HT-29 (cell line): ENCODE data around the gene UBE2C. TPM values are rescaled to one million over a fixed set of nuclear protein-coding genes. Genes with fewer than 3 reads are reported as not detected.
"Not testable (repeated sequence)": the region's sequence is repeated elsewhere in the genome, so short reads cannot be mapped to it uniquely, and the experiment has no call there.

Experiments used
- DNase-seq: peaks from one replicate; pipeline ENCODE4 v3.0.0-alpha.2; 2015; ENCODE audit warnings: low spot score
- total RNA-seq: library from RNA; depleted of rRNA; stranded (reverse); fragments of >200 nt; shearing (Covaris generic); gene quantifications from 2 replicates; pipeline ENCODE4 v1.2.3, GENCODE V29; 2014

UBE2C gene
- total RNA-seq, 1 experiment from 2014 or later, result 289 TPM

DNA sequence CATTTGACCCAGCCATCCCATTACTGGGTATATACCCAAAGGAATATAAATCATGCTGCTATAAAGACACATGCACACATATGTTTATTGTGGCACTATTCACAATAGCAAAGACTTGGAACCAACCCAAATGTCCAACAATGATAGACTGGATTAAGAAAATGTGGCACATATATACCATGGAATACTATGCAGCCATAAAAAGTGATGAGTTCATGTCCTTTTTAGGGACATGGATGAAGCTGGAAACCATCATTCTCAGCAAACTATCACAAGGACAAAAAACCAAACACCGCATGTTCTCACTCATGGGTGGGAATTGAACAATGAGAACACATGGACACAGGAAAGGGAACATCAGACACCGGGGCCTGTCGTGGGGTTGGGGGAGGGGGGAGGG, 14.5 kb upstream of the UBE2C start:
- not testable (repeated sequence) for DNase-seq

DNA sequence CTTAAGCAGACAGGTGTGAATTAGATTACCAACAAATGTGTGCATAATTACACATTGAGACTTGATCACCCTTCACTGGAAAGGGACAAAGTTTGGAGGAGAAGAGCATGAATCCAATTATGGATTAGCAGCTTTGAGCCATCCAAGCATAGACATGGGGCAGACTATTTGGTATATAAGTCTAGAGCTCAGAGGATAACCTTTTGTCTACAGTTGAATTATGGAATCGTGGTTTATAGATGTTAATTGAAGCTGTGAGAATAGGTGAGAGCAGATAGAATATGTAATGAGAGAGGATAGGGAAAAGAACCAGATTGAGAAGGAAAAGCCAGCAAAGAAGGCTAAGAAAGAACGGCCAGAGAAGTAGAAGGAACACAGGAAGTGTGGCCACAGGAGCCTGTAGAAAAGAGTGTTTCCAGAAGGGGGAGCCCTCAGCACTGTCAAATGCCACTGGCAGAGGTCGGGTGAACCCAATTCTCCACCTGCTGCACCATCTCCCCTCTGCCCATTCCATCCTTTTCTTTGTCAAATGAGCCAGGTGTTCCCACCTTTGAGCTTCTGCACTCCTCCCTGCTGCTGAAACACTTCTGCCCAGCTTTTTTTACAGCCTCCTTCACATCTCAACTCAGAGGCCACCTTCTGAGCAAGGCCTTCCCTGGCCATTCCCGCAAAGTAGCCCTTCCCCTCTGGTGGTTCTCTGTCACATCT, 13.4 kb upstream of the UBE2C start:
- DNase-seq, result peak; percentile 86

DNA sequence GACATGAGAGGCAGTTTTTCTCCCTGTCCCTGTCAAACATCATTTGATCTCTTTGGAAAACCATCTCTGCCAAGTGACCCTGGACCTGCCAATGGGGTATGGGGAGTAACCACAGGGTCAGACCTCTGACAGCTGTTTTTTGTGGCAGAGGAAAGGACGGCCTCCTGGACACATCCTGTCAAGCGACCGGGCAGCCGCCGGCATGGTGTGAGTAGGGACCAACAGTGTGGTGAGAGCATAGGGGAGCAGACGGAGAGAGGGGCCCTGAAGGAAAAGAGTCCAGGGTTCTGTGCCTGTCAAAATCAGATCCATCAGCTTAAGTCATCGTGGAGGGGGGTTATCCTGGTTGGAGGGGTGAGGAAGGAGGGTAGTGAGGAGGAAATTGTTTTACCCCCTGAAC, 10.6 kb upstream of the UBE2C start:
- no peak for DNase-seq

DNA sequence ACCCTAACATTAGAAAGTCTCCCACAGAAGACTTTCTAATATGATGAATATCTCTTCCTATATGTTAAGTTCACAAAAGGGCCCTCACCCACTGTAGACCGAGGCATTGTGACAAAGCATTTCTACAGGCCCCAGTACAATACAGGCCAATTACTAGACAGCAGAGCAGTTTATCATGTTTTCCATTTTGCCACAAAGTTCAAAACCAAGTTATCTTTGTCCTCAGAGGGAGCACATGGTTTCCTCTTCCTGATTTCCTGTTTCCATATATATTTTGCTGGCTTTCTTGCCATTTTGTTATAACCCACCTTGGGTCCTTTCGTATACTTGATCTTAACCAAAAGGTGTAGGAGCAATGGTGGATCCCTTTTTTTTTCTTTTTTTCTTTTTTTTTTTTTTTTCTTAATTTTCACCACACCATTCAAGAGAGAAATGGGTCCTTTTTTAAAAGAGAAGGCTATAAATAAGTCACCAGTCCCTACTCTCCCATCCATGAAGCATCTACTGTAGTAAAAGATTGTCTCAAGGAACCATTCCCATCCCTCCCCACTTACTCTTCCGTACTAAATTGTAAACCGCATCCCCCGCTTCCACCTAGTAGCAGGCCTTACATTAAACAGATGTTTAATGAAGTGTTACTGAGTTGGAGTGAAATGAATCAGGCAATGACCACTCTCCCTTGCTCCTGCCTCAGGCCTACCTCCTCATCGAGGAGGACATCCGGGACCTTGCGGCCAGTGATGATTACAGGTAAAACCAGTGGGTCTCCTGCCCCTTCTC, 2.1 kb upstream of the UBE2C start:
- DNase-seq, result no peak

DNA sequence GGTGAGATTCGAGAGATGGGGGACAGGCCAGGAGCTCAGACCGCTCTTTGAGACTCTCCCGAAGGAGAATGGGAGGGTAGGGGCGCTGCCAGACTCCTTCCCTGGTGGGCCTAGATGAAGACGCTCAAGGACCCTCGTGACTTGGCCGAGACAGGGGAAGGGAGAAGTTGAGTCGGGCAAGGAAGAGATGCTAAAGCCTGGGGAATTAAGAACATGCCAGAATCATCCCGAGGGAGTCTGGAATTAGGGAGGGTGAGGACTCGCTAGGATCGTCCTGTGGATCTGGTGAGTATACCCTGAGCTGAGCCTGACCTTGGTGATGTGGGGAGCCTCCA, 529 bp downstream of the UBE2C start:
- DNase-seq, result no peak

DNA sequence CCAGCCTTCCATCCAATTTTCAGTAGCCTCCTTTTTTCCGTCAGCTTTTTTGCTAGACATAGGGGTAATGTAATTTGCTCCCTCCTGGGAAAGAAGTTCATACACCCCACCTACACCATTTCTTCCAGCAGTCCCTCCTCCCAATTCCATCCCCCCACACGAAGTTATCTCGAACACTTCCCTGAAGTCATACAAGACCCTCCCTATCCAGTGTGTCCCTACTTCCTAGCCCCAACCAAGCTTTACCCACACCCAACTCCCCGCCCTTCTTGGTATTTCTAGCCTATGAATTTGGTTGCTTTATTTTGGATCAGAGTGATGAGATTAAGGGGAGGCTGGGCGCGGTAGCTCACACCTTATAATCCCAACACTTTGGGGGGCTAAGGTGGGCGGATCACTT, 1.0 kb downstream of the UBE2C start:
- no peak for DNase-seq

DNA sequence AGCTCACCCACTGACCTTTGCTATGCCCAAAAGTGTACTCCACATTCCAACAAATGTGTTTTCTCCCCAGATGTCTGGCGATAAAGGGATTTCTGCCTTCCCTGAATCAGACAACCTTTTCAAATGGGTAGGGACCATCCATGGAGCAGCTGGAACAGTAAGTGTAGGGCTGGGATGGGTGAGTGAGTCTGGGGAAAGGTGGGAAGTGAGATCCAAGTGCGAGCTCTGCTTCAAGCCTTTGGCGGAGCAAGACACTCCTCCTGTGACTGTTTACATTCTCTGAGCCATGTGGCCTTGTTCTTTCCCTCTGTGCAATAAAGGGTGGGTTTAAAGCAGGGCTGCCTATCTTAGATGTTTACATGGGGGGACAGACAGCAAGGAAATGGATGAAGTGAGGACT, 1.9 kb downstream of the UBE2C start:
- DNase-seq, result no peak

DNA sequence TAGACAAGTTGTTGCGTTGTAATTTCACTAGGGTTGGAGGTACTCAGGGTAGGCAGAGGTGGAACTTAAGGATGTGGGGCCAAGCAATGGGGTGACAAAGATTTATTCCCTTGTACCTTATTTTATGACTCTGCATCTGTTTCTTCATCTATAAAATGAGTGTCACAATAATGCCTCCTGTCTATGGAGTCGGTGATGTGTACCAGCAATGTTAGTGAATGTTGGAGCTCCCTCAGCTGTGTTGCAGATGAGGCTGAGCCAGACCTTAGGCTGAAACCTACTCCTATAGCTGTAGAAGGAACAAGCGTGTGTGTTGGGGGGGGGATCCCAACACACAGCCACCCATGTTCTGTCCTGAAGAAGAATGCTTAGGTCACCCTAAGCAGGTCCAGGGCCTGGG, 4.5 kb downstream of the UBE2C start:
- no peak for DNase-seq

DNA sequence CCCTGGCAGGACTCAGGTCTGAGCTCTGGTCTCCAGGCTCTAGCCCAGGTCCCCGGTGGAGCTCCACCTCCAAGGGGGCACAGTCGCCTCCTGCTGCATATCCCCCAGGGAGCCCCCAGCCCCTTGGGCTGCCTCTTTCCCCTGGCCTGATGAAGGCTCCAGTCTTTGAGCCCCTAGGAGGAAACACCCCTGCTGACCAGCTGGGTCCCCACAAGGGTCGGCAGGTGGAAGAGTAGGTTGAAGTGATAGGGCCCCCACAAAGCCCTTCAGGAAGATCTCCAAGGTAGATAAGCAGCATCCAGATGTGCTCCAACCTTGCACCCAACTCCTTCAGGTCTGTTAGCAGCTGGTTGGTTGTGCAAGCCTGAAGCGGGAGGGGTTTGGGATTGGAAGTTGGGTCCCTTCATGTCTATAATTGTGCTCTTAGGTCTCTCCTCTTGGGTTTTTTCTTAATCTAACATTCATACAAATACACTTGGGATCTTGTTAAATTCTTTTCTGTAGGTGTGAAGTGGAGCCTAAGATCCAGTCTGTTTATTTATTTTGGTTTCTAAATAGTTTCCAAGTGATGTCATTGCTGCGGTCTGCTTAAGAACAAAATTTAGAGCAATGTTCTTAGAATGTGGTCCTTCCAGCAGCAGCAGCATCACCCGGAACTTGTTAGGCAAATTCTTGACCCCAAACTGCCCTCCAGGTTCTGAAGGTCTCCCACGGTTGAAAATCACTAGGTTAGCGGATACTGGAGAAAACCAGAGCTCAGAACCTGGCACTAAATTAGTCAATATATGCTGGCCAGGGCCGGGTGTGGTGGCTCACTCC, 5.1 kb downstream of the UBE2C start:
- DNase-seq, result peak; percentile 37

DNA sequence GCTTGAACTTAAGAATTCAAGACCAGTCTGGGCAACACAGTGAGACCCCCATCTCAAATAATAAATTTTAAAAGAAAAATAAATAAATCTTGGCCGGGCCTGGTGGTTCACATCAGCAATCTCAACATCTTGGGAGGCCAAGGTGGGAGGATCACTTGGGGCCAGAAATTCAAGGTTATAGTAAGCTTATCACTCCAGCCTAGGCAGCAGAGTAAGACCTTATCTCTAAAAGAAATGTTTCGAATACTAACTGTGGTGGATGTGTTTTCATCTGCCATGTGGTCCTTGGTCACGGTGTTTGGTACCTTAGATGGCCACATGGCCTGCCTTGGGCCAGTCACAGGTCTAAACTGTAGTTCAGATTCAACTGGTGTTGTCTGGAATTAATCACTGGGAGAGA, 5.8 kb downstream of the UBE2C start:
- DNase-seq, result no peak

DNA sequence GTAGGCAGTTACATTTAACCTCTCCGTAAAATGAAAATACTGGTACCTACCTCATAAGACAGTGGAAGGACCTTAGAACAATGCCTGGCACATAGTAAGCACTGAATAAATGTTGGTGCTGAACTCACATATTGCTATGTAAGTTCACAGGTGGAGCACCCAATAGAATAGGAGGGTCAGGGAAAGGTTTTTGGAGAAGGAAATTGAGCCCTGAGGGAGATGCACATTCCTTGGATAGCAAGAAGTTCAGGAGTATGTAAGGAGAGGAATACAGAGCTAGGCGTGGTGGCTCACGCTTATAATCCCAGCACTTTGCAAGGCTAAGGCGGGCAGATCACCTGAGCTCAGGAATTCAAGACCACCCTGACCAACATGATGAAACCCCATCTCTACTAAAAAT, 7.0 kb downstream of the UBE2C start:
- DNase-seq, result no peak

DNA sequence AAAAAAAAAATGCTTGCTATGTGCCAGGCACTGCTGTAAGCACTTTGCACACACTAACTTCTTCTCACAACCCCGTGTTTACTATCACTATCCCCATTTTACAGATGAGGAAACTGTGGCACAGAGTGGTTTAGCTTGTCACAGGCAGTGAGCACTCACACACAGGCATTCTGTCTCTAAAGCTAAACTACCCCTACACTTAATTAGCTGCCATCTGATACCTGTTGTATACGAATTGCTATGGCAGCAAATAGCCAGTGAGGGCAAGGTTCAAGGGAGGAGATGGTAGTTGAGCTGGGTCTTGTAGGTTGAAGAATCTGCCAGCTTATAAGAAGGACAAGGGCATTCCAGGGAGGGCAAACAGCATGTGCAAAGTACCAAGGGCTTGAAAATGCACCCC, 9.5 kb downstream of the UBE2C start:
- DNase-seq, result peak; percentile 68

DNA sequence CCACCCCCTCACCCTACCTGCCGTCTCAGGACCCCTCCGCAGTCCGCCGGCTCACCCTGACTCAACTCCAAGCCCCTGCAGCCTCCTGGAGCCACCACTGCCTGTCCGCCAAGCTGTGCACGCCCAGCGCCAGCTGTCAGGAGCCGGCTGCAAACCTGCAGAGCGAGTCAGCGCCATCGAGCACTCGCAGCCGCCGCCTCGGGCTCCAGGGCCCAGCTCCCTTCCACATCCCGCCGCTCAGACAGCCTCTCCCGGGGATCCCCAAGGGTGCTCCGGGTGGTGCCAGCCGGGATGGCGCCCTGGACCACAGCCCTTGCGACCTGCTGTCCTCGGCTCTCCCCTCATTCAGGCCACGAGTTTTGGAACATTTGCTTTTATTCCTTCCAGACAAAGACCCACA, 10.4 kb downstream of the UBE2C start:
- peak; percentile 56 for DNase-seq

DNA sequence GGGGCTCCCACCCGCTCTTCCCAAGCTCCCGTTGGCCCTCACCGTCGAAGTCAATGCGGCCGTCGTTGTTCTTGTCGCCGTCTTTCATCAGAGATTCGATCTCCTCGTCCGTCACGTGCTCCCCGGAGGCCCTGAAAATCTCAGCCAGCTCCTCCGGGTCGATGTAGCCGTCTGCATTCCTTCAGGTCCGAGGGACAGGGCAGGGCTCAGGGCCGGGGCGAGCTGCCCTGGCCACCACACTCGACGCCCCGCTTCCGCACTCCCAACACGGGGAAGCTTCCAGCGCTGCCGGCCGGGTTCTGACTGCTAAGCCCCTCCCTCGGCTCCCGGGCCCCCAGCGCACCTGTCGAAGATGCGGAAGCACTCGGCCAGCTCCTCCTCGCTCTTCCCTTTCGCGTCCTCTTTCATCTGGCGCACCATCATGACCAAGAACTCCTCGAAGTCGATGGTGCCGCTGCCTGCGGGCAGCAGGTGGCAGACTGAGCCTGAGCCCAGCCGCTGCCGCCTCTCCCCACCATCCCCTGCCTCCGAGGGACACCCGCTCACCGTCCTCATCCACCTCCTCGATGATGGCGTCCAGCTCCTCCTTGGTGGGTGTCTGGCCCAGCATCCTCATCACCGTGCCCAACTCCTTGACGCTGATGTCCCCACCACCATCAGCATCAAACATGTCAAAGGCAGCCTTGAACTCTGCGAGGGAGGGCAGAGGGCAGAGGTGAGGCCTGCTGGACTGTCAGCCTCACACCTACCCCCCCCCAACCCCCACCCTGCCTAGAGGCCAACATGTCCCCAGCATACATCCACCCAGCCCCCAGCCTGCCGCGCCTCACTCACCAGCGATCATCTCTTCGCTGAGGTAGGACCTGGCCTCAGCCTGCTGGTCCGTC, 11.7 kb downstream of the UBE2C start:
- peak; percentile 71 for DNase-seq

DNA sequence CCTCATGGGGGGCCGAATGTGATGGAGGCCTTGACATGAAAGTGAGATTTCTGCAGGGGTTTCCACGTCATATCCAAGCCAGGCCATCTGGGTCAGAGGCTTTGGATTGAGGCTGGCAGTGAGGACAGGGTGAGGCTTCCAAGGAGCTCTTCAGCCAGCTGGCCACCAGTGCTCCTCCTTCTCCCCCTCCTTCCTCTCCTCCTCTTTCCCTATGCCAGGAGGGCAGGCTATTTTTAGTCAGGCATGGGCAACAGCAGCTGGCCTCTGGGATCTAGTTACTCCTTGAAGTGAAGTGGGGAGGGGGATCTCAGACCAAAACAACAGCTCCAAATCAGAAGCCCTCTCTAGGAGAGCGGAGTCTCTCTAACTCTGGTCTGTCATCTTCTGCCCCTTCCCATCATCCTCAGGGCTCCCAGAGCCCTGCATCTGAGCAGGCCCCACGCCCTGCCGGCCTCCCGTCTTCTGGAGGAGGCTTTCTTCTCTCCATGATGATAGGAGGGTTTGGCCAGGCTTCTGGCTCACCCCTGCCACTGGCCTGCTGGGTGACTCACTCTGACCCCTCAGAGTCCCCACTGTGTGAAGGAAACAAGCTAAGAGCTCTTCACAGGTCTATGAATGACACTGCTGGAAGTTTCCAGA, 14.1 kb downstream of the UBE2C start:
- DNase-seq, result no peak

DNA sequence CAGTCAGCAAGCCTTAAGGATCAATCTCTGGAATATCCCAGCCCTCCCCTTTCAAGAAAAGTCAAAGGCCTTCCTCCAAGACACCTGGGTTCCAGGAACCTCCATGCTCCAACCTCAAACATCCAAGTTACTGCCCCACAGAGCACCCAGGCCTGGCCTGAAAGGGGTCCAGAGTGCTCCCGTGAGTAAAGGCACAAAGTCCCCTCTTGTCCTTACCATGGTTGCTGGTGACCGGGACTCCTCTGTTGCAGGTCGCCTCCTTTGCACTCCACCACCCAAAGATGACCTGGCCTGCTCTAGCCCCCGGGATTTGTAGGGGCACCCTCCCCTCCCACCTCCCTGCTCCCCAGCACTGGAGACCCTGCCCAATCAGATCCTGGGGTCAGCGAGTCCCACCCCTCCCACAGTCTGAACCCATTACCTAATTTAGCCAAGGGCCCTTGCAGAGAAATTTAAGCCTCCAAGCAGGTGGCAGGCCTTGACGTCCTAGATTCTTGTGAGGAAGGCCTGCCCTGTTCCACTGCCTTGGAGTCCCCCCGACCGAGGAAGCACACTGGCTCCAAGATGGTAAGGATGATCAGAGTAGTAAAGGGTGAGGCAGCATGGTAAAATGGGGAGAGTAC, 14.7 kb downstream of the UBE2C start, which contains the start of gene TNNC2:
TNNC2 (minus strand) TSS at position 283 of the 623 bp plus-strand sequence; CDS start at position 219, 64 bp downstream.
- no peak for DNase-seq

DNA sequence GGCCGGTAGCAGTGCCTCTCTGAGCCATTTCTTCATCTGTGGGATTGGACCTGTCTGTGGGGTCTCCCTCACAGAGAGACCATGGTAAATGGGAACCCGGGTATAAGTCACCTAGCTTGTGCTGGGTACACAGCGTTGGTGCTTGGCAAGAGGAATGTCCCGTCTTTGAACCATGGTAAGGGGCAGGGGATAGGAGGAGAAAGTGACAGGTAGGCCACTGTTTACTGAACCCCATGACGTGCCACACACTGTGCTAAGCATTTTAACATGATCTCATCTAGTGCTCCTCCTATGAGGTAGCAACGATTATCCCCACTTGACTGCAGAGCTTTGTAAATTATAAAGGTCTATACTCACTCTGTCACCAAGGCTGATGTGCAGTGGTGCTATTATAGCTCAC, 15.3 kb downstream of the UBE2C start:
- no peak for DNase-seq

DNA sequence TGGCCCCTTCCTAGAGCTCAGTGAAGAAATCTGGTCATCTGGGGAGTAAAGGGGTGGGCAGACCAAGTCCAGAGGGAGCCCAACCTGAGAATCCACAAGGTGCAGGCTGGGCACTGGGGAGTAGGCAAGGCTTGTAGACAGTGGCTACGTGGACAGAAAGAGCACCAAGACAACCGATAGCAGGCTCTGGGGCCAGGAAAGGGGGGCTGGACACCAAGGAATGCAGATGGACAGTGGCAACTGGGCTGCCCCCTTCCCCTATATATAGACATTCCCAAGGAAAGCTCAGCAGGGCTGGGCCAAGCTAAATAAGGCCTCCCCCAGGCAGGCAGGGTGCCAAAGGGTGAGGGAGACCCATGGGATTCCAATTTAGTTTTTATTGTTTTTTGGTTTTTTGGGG, 16.1 kb downstream of the UBE2C start:
- no peak for DNase-seq

DNA sequence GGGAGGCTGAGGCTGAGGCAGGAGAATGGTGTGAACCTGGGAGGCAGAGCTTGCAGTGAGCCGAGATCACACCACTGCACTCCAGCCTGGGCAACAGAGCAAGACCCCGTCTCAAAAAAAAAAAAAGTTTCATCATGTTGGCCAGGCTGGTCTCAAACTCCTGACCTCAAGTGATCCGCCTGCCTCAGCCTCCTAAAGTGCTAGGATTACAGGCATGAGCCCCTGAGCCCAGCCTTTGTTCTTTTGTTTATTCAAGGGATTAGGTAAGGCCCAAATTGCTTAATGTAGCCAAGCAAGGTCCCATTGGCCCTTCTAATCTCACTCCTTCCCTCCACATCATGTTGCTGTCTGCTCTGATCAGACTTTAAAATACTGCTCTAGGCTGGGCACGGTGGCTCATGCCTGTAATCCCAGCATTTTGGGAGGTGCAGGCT, 17.2 kb downstream of the UBE2C start:
- not testable (repeated sequence) for DNase-seq

DNA sequence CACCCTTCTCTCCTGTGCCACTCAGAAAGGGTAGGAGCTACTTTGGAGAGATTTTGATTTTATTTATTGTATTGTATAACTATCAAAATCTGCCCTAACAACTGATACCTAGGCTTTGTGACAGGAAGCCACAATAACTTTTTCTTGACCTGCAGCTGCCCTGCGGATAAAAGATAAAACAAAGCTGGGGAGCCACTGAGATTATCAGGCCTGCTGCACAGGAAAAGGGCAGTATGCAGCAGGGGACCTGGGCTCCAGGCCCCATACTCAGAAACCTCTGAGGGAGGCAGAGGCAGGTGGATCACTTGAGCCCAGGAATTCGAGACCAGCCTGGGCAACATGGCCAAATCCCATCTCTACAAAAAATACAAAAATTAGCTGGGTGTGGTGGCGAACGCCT, 20.2 kb downstream of the UBE2C start:
- no peak for DNase-seq
